Hepatocyte (in vitro differentiated cells): ENCODE measurements around the gene BEND4. TPM values are rescaled to one million over a fixed set of nuclear protein-coding genes. Genes with fewer than 3 reads are reported as not detected.

Experiments
- DNase-seq: peaks from one replicate; pipeline ENCODE4 v3.0.0-alpha.2; 2016; ENCODE audit warnings: low spot score
- H2AFZ ChIP-seq: fragments of 200-600 bp; sonication (generic); 2 replicates; pipeline ENCODE4 v1.6.0; 2016; ENCODE audit warnings: antibody characterized with exemption, mild to moderate bottlenecking
- H3K27ac ChIP-seq: fragments of 200-600 bp; sonication (generic); 2 replicates; pipeline ENCODE4 v1.5.1; 2016; ENCODE audit warnings: mild to moderate bottlenecking
- H3K27me3 ChIP-seq: fragments of 200-600 bp; sonication (generic); 2 replicates; pipeline ENCODE4 v1.6.1; 2016
- H3K36me3 ChIP-seq: fragments of 200-600 bp; sonication (generic); replicated peaks from 2 replicates; pipeline ENCODE4 v1.5.1; 2016; ENCODE audit warnings: low read depth; ENCODE audit not compliant: insufficient read depth
- H3K4me1 ChIP-seq: fragments of 200-600 bp; sonication (generic); 2 replicates; pipeline ENCODE4 v1.5.1; 2016; ENCODE audit warnings: mild to moderate bottlenecking, moderate library complexity; ENCODE audit not compliant: insufficient read depth
- H3K4me2 ChIP-seq: fragments of 200-600 bp; sonication (generic); 2 replicates; pipeline ENCODE4 v1.6.0; 2016
- H3K4me3 ChIP-seq: fragments of 200-600 bp; sonication (generic); 2 replicates; pipeline ENCODE4 v1.5.1; 2016; ENCODE audit warnings: mild to moderate bottlenecking
- H3K79me2 ChIP-seq: fragments of 200-600 bp; sonication (generic); 2 replicates; pipeline ENCODE4 v1.6.0; 2017; ENCODE audit warnings: mild to moderate bottlenecking
- H3K9me2 ChIP-seq: fragments of 200-600 bp; sonication (generic); replicated peaks from 2 replicates; pipeline ENCODE4 v1.6.0; 2017; ENCODE audit warnings: mild to moderate bottlenecking; ENCODE audit not compliant: insufficient read depth
- H3K9me3 ChIP-seq: fragments of 200-600 bp; sonication (generic); 2 replicates; pipeline ENCODE4 v1.5.1; 2016; ENCODE audit warnings: low read depth, mild to moderate bottlenecking
- H4K20me1 ChIP-seq: fragments of 200-600 bp; sonication (generic); 2 replicates; pipeline ENCODE4 v1.6.0; 2016; ENCODE audit warnings: mild to moderate bottlenecking; ENCODE audit not compliant: insufficient read depth, poor library complexity, severe bottlenecking
- EZH2 ChIP-seq: fragments of 200-600 bp; sonication (generic); IDR thresholded peaks from 2 replicates; pipeline ENCODE4 v1.6.1; 2016; ENCODE audit warnings: antibody characterized with exemption, mild to moderate bottlenecking, borderline replicate concordance
- EZH2phosphoT487 ChIP-seq: fragments of 200-600 bp; sonication (generic); IDR thresholded peaks from one replicate; pipeline ENCODE4 v1.6.1; 2018; ENCODE audit warnings: antibody characterized with exemption, mild to moderate bottlenecking, low read depth, moderate library complexity; ENCODE audit not compliant: unreplicated experiment, severe bottlenecking
- WGBS: methylation state at CpG from one replicate; pipeline ENCODE4 v1.1.6; 2016; ENCODE audit warnings: low lambda C conversion rate; ENCODE audit errors: missing lambda C conversion rate; 5-methylcytosine and 5-hydroxymethylcytosine counted together
- polyA plus RNA-seq: library from polyadenylated mRNA; unstranded; fragments of >200 nt; fragmentation: Nextera tagmentation; extraction: Ambion mirVana; gene quantifications from 2 replicates; pipeline ENCODE4 v1.2.1, GENCODE V29; 2016
- total RNA-seq: library from RNA; depleted of rRNA; stranded (reverse); fragments of >200 nt; gene quantifications from 2 replicates; pipeline ENCODE4 v1.2.3, GENCODE V29; 2014
- TF ChIP-seq, protein P1 (sequence below): fragments of 200-600 bp; sonication (generic); IDR thresholded peaks from 2 replicates; pipeline ENCODE4 v1.5.1; 2016; ENCODE audit warnings: antibody characterized with exemption, mild to moderate bottlenecking; ENCODE audit not compliant: poor library complexity

BEND4 gene
- total and polyA plus RNA-seq, 2 experiments from 2014 or later, result 0.06 to 0.10 TPM

DNA sequence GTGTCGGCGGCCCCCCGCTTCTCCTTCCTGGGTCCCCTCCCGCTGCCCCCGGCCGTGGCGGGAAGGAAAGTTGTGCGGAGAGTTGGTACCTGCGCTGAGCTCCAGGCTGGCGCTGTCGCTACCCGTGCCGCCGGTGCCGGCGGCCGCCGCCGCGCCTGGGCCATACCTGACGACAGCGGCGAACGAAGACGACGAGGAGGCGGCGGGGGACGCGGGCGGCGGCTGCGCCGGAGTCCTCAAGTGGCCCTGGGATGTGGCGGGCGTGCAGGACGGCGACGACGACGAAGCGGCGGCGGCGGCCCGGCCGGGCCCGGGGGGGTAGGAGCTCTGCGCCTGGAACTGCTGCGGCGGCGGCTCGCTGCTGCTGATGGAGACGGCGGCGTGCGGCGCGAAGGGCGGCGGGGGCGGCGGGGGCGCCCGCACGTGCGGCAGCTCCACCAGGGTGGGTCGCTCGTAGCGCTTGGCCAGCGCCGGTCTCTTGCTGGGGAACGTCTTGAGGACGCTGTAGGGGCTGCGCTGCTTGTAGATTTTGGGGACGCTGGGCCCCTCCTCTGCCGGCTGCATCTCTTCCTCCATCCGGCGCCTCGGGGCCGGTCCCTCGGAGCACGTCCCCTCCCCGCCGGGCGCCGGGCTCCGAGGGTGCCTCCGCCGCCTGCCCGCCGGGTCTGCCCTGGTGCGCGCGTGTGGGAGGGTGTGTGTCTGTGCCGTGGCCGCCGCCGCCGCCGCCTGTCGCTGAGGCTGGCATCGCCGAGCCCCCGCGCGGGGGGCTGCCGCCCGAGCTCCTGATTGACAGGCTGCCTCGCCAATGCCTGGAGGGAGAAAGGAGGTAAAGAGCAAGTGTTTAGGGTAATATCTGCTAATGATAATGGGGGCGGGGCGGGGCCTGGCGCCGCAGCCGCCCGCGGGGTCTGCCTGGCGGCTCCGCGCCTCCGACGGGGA lies 618 bp downstream of the BEND4 start:
- Histone ChIP-seq H4K20me1 (no peaks in the 10 kb centered on the region), H2AFZ (peak overlapping the region; percentile 39), H3K27me3 (peaks cover 80% of the 10 kb centered on the region), H3K27ac (no peak overlapping the region), H3K9me2 (no peaks in the 10 kb centered on the region), H3K79me2 (no peaks in the 10 kb centered on the region), H3K36me3 (no peaks in the 10 kb centered on the region), H3K4me2 (peak overlapping the region; percentile 93), H3K9me3 (no peaks in the 10 kb centered on the region), H3K4me3 (peak overlapping the region; percentile 67), H3K4me1 (no peaks in the 10 kb centered on the region)
- TF ChIP-seq EZH2, result peak; percentile 65
- TF ChIP-seq, protein P1, sequence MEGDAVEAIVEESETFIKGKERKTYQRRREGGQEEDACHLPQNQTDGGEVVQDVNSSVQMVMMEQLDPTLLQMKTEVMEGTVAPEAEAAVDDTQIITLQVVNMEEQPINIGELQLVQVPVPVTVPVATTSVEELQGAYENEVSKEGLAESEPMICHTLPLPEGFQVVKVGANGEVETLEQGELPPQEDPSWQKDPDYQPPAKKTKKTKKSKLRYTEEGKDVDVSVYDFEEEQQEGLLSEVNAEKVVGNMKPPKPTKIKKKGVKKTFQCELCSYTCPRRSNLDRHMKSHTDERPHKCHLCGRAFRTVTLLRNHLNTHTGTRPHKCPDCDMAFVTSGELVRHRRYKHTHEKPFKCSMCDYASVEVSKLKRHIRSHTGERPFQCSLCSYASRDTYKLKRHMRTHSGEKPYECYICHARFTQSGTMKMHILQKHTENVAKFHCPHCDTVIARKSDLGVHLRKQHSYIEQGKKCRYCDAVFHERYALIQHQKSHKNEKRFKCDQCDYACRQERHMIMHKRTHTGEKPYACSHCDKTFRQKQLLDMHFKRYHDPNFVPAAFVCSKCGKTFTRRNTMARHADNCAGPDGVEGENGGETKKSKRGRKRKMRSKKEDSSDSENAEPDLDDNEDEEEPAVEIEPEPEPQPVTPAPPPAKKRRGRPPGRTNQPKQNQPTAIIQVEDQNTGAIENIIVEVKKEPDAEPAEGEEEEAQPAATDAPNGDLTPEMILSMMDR, result no peak
- peak; percentile 3 for TF ChIP-seq EZH2phosphoT487
- peak; percentile 26 for DNase-seq
- WGBS, result under 1% methylated on average over 73 of the region's 122 CpGs

DNA sequence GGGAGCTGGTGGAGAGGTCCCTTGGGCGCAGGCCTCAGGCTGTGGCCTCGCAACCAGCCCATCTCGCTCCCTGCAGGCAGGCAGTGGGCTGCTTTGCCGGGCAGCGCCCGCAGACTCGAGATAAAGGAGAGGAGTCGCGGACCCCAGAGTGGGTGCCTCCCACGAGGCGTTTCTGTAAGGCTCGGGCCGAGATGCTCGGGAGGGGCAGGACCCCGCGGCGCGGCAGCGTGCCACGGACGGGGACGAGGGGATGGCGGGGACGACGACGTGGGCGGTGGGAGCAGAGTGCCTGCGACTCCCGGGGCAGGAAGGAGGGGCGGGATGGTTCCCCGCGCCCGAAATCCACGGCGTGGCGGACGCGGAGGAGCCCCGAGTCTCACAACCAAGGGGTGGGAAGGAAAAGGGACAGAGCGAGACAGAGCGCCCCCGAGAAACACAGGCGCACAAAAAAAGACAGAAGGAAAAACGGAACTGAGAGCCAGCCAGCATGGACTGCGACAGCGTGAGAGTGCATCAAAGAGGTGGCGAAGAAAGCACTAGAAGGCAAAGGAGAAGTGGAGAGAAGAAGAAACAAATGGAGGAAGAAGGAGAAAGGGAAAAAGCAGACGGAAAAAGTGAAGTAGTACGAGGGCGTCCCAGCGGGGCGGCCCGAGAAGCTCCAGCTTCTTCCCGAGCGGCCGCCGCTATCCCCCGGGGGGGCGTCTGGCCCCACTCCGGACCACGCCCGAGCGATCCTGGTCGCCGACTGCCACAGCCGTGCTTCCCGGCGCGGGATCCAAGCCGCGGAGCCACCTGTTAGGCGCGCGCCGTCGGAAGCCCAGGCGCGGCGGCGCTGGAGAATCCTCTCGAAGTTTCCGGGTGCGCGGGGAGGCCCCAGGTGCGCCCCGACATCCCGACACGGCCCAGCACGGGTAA lies 1.5 kb downstream of the BEND4 start:
- Histone ChIP-seq H3K79me2 (no peaks in the 10 kb centered on the region), H3K4me2 (peak overlapping the region; percentile 93), H4K20me1 (no peaks in the 10 kb centered on the region), H2AFZ (peak overlapping the region; percentile 39), H3K9me2 (no peaks in the 10 kb centered on the region), H3K4me1 (no peaks in the 10 kb centered on the region), H3K27ac (no peak overlapping the region), H3K27me3 (peaks cover 85% of the 10 kb centered on the region), H3K4me3 (peak overlapping the region; percentile 67), H3K9me3 (no peaks in the 10 kb centered on the region), H3K36me3 (no peaks in the 10 kb centered on the region)
- peak; percentile 13 for DNase-seq
- 7% methylated on average over 84 of the region's 89 CpGs for WGBS
- TF ChIP-seq, protein P1, result no peak
- TF ChIP-seq EZH2 (peak; percentile 98), EZH2phosphoT487 (peak; percentile 18)

- Histone ChIP-seq H2AFZ (no peak overlapping the region), H3K79me2 (no peaks in the 10 kb centered on the region), H3K9me2 (no peaks in the 10 kb centered on the region), H3K4me3 (no peak overlapping the region), H3K9me3 (no peaks in the 10 kb centered on the region), H3K36me3 (no peaks in the 10 kb centered on the region), H3K27me3 (peaks cover 71% of the 10 kb centered on the region), H3K4me2 (no peak overlapping the region), H4K20me1 (no peaks in the 10 kb centered on the region), H3K27ac (no peak overlapping the region), H3K4me1 (no peaks in the 10 kb centered on the region)
- WGBS, result 77% methylated on average over 7 of the region's 7 CpGs
- no peak for DNase-seq
- TF ChIP-seq, protein P1, result no peak
- TF ChIP-seq EZH2, result no peak
Measured at GRCh38 chr4:42149004-42149403, 3.5 kb downstream of the BEND4 start.
